GM12865 (cell line): ENCODE data around the gene OGFR.

Source experiments
- DNase-seq: peaks from one replicate; pipeline ENCODE4 v3.0.0; 2010; ENCODE audit warnings: low read depth
- H3K4me3 ChIP-seq: 2 replicates; pipeline ENCODE4 v1.5.1; 2011; ENCODE audit warnings: mild to moderate bottlenecking, low read depth, low read length, control low read depth
- TF ChIP-seq, protein P1 (sequence below): IDR thresholded peaks from 2 replicates; pipeline ENCODE4 v1.5.1; 2011; ENCODE audit warnings: low read length, control low read depth, low read depth, inconsistent platforms; ENCODE audit not compliant: insufficient read depth; ENCODE audit errors: missing control alignments

Gene OGFR

DNA sequence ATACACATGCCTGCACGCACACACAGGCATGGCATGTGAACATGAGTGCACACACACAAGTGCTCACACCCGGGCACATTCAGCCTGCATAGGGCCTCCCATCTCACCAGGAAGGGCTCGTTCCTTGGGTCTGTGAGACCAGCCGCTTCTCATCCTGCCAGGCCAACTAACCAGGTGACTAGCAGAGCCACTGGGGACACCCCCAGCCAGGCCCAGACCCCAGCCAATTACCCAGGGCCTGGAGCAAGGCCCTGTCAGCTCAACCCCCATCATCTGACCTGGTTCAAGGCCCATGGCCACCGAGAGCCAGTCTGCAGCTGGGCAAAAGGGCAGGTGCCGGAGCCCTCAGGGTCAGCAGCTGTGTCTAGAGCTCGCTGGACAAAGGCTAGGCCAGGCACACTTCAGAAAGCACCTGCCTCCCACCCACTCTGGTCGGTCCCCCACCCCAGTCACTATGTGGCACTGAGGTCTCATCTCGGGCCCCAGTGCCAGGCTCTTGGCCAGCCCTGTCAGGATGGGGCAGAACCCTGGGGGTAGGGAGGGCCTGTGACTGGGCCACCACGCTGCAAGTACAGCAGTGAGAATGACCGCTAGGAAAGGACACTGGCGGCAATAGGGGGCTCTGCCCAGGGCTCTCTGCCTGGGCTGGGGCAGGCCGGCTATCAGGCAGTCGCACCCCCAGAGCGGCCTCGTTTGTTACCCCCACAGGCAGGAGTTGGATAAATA is 35.1 kb upstream of the OGFR start:
- H3K4me3 ChIP-seq = no peak overlapping the region
- no peak for DNase-seq
- TF ChIP-seq, protein P1, sequence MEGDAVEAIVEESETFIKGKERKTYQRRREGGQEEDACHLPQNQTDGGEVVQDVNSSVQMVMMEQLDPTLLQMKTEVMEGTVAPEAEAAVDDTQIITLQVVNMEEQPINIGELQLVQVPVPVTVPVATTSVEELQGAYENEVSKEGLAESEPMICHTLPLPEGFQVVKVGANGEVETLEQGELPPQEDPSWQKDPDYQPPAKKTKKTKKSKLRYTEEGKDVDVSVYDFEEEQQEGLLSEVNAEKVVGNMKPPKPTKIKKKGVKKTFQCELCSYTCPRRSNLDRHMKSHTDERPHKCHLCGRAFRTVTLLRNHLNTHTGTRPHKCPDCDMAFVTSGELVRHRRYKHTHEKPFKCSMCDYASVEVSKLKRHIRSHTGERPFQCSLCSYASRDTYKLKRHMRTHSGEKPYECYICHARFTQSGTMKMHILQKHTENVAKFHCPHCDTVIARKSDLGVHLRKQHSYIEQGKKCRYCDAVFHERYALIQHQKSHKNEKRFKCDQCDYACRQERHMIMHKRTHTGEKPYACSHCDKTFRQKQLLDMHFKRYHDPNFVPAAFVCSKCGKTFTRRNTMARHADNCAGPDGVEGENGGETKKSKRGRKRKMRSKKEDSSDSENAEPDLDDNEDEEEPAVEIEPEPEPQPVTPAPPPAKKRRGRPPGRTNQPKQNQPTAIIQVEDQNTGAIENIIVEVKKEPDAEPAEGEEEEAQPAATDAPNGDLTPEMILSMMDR = no peak

DNA sequence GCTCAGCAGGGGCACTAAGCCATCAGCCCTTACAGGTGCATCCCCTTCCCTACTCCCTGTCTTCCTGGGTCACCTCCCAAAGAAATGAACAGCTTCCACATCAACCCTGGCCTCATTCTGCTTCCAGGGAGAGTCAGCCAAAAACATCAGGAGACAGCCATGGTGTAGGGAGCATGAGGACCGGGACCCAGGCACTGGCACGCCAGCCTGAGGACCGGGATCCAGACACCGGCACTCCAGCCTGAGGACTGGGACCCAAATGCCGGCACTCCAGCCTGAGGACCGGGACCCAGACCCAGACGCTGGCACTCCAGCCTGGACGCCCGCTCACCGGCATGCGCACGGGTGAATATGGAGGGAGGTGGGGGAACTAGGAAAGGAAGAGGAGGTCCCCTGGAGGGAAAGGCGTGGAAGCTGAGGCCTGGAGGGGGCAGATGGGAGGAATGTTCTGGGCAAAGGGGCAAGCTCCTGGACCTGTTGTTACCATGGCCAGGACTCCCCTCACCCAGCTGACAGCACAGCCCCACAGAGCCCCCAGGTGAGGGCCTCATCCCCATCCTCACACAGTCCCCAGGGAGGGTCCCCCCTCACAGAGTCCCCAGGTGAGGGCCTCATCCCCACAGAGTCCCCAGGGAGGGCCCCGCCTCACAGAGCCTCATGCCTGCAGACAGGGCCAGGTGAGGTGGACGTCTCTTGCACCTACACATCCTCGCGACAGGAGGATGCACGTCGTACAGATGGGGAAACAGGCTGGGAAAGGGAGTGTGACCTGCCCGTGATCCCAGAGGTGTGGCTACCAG is 34.3 kb upstream of the OGFR start:
- no peak overlapping the region for H3K4me3 ChIP-seq
- no peak for DNase-seq
- TF ChIP-seq, protein P1 = no peak

DNA sequence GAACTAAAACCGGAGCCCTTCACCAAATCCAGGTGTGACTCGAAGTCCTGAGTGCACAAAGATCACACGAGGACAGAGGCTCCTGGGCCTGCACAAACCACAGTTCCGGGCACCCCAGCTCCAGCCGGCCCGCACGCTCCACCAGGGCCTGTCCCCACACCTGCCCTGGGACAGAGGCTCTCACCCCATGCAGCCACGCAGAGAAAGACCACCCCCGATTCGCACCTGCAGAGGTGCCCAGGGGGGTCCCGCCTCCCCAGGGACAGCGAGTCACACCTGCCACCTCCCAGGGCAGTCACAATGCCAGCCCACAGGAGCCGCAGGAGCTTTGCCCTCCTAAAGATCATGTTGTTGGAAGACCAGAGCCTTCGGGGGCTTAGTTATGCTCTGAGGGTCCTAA is 33.7 kb upstream of the OGFR start:
- DNase-seq = no peak
- no peak overlapping the region for H3K4me3 ChIP-seq
- TF ChIP-seq, protein P1 = no peak

DNA sequence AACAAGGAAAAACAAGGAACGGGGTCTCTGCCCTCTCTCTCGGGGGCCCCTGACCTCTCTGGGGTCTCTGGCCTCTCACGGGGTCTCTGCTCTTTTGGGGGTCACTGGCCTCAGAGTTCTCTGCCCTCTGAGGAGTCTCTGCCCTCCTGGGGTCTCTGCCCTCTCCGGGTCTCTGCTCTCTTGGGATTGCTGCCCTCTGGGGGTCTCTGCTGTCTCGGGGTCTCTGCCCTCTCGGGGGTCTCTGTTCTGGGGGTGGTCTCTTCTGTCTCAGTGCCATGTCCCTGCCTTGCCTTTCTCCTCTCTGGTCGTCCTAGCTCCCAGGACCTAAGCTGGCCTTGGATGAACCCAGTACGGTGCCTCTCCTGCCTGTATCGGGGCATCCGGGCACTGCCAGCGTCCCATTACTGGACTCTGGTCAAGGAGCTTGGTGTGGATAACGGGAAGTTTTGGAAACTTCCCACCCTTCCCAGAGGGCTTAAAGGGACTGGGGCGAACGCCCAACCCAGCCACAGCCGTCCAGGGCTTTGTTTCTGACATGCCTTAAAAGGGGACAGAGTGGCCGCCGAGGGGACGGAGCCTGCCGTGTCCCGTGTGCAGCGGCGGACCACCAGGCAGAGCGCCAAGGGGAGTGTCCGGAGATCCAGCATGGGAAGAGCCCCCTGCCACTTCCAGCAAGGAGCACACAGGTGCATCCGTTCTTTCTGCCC is 33.1 kb upstream of the OGFR start:
- H3K4me3 ChIP-seq = no peak overlapping the region
- TF ChIP-seq, protein P1 = no peak
- DNase-seq = no peak

DNA sequence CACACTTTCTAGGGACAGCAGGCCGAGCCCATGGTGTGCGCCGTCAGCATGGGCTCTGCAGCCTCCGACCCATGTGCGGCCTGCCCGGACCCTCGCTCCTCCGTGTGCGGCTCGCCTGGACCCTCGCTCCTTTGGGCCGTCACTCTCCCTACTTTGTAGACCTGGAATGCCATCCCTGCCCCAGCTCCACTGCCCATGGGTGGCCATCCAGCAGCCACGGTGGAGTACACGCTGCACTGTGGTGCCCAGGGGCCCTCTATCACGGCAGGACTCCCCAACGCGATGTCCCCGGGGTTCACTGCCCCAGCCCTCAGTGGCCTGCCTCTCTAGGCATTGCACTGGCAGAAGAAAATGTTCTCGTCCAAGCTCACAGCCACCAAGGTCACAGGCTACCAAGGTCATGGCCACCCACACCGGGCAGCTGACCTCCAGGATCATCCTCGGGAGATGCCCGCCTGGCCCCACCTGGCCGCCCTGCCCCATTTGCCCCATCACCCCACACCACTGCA is 32.5 kb upstream of the OGFR start:
- no peak overlapping the region for H3K4me3 ChIP-seq
- TF ChIP-seq, protein P1 = no peak
- DNase-seq = no peak

DNA sequence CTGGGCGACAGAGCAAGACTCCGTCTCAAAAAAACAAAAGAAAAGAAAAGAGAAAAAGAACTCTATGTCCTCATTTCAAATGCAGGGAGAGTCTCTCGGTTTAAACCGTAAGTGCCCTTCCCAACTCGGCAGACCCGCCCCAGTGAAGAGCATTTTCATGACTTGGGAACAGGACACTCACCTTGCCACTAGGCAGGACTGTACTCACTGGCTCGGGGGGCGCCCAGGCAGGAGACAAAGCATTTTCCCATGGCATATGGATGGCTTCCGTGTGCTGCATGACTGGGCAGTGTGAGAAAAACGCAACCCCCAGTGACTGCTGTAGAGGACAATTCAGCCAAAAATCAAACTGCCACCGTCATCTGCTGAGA is 32.0 kb upstream of the OGFR start:
- H3K4me3 ChIP-seq = no peak overlapping the region
- DNase-seq = no peak
- TF ChIP-seq, protein P1 = no peak
